SW480 (cell line): ENCODE measurements around the gene NUP210.
A peak's percentile ranks its signal among the peaks of the same experiment; 100 is the strongest.
"Not testable (repeated sequence)": the region's sequence is repeated elsewhere in the genome, so short reads cannot be mapped to it uniquely, and the experiment has no call there.

Source experiments
- DNase-seq: peaks from one replicate; pipeline ENCODE4 v3.0.0-alpha.2; 2016; ENCODE audit warnings: low spot score

NUP210 gene

DNA sequence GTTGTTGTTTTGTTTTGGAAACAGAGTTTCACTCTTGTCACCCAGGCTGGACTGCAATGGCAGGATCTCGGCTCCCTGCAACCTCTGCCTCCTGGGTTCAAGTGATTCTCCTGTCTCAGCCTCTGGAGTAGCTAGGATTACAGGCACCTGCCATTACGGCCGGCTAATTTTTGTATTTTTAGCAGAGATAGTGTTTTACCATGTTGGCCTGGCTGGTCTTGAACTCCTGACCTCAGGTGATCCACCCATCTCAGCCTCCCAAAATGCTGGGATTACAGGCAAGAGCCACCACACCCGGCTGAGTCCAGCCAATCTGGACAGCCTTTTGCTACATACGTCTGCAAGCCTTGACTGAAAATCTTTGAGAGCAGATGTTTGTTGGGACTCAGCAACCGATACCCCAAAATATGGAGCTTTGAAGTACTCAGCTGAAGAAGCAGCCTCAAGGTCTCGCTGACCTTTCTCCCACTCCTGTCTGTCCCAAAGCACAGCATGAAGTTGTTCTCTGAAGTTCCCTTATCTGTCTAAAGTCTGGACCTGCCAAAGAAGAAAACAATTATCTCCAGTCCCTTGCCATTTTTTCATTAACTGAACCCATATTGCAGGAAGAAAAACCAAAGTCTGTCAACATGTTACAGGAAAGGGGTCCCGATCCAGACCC, 9.6 kb upstream of the NUP210 start:
- no peak for DNase-seq

DNA sequence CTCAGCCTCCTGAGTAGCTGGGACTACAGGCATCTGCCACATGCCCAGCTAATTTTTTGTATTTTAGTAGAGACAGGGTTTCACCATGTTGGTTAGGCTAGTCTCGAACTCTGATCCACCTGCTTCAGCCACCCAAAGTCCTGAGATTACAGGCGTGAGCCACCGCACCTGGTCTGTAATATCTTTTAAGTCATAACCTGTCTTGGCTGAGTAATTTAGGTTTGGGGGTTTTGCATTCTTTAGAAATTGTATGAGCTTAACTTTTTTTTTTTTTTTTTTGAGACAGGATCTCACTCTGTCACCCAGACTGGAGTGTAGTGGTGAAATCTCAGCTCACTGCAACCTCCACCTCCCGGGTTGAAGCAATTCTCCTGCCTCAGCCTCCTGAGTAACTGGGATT, 8.6 kb upstream of the NUP210 start:
- not testable (repeated sequence) for DNase-seq

DNA sequence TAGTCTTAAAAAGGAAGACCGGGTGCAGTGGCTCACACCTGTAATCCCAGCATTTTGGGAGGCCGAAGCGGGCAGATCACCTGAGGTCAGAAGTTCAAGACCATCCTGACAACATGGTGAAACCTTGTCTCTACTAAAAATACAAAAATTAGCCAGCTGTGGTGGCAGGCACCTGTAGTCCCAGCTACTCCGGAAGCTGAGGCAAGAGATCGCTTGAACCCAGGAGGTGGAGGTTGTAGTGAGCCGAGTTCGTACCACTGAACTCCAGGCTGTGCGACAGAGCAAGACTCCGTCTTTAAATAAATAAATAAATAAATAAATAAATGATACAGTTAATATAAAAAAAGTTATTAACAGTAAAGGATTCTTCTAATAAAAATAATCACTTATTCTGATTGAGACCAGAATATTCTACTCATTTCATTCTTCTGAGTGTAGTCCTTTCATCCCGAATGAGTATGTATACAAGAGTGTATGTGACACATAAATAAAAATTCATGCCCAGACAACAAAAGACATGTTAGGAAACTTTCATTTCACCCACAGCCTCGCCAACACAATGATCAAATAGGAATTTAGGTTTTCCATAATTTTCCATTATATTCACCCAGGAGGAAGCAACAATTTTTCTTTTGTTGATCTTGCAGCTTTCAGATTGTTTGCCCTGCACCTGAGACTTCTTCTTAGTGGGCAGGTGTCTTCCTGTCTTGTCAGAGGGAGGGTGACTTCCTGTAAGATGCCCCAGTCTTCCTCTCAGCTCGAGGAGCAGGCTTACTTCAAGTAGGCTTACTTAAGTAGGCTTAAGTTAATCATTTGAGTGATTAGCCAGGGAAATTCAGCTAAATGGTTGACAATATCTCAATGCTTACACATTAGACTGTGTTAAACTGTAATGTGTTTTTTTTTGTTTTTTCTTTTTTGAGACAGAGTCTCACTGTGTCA, 7.8 kb upstream of the NUP210 start:
- no peak for DNase-seq

DNA sequence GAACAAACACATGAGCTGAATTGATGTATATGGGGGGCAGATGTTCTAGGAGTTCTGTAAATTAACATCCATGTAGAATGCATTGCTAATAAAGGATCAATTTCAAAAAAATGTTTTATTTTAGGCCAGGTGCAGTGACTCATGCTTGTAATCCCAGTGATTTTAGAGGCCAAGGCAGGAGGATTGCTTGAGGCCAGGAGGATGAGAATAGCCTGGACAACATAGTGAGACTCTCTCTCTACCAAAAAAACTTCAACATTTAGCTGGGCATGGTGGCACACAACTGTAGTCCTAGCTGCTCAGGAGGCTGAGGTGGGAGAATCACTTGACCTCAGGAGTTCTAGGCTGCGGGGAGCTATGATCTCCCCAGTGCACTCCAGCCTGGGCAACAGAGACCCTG, 6.5 kb upstream of the NUP210 start:
- no peak for DNase-seq

DNA sequence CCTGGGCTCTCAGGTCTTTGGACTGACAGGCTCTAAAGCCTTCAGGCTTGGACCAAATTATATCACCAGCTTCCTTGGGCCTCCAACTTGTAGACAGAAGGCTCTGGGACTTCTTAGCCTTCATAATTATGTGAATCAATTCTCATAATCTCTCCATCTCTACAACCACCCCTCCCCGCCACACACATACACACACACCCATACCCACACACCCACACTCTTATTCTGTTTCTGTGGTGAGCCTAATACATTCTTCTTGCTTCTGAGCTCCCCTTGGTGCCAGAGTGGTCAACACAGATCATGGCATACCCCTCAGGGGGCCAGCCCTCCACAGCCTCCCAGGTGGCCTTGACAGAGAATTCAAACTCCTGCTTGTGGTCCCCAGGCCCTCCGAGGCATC, 5.6 kb upstream of the NUP210 start:
- no peak for DNase-seq

DNA sequence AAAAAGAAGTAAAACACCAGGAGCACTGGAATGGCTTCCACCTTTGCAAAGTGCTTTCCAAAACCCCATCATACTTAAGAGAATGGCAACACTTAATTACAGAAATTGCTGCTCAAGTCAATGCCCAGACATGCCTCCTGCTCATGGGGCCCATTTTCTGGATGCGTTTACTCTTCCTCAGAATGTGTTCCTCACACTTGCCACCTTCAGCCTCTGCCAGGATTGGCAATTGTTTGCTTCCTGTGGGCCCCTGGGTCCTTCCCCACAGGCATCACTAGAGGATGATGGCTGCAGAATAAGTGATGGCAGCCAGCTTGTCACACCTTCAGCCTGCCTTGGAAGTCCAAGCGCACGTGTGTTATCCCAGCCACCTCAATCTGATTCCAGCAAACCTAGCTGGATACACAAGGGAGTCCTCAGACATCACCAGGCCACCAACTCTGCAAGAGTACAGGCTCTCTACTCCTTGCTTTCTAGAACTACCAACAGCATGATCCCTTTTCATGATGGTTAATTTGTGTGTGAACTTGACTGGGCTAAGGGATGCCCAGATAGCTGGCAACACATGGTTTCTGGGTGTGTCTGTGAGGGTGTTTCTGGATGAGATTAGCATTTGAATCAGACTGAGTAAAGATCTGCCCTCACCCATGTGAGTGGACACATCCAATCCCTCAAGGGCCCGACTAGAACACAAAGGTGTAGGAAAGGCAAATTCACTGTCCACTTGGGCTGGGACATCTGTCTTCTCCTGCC, 4.9 kb upstream of the NUP210 start:
- DNase-seq, result no peak

DNA sequence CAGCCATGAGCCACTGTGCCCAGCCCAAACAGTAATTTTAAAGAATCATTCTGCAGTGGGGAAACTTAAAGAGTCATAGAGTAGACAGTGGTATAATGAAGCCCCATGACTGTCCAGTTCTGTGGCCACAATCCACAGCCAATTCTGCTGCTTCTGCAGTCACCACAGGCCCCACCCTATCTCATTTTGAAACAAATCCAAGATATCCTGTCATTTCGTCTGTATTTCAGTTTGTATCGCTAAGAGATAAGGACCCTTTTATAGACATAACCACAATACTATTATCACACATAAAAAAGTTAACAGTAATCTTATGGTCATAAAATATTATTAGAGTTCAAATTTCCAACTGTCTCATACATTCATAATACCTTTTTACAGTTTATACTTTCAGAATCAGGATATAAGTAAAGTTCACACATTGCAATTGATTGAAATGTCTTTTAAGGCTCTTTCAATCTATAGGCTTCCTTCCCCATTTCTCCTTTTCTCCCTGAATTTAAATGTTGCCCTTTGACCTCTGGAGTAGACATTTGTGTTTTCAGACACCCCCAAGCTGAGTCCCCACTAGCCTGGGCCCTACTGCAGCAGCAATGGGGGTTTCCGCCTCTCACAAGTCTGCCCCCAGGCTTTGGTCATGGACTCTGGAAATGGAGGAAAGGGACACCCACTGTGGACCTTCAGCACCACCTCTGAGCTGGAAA, 4.2 kb upstream of the NUP210 start:
- DNase-seq, result no peak

DNA sequence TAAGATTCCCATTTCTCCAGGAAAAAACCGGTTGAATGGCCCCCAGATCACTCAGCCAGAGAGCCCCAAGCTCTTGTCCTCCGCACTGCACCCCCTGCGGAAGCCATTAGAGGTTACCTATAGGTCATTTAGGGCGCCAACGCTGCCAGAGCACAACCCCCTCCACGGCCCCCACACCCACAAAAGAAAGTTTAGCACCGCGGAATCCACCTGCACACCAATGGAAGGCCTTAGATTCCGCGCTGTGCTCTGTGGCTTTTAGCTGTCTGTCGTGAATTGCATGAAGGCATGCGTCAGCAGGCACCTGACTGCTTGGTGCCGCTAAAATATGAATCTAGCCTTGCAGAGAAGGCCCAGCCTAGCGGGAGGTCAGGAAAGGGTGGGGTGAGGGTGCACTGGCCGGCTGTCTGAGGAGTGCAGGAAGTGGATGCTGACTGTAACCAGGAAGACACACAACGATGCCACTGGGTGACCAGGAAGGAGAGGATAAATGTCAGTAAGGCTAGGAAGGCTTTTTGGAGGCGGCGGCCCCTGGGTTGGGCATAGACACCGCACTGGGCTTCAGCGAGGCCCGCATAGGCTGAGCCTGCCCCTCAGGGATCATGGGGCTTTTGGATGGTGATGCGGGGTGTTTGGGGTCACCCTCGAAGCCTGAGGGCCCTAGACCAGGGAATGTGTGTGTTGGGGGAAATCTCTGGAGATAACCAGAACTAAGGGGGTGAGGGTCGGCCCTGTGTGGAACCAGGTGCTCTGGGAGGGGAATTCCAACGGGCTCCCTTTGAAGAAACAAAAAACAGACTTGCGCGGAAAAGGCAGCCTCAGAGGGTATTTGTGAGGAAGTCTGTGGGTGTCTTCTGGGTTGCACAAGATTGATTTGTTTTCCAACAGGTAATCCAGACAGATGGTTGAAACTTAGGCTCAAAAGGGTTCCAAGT, 976 bp upstream of the NUP210 start:
- DNase-seq, result peak; percentile 77

DNA sequence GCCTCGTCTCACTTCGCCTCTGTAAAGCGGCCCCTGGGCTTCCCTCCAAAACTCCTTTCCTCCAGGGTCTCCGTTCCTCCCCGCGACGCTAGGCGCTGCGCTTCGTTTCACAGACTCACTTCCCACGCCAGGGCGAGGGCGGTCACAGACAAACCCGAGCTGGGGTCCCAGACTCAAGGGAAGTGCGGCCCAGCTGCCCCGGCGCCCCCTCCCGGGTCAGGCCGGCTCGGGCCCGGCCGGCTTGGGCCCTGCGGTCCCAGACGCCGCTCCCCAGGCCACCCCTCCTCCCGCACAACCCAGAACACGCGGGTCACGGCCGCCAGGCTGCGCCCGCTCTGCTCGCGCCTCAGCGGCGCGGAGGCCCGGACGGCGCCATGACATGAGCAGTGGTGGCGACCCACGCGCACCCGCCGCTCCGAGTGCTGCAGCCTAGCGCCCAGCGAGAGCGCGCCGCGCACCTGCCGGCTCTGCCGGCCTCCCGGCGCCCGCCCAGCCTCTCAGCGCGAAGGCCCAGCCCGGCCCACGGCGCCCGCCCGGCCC, 547 bp downstream of the NUP210 start:
- DNase-seq, result peak; percentile 38

DNA sequence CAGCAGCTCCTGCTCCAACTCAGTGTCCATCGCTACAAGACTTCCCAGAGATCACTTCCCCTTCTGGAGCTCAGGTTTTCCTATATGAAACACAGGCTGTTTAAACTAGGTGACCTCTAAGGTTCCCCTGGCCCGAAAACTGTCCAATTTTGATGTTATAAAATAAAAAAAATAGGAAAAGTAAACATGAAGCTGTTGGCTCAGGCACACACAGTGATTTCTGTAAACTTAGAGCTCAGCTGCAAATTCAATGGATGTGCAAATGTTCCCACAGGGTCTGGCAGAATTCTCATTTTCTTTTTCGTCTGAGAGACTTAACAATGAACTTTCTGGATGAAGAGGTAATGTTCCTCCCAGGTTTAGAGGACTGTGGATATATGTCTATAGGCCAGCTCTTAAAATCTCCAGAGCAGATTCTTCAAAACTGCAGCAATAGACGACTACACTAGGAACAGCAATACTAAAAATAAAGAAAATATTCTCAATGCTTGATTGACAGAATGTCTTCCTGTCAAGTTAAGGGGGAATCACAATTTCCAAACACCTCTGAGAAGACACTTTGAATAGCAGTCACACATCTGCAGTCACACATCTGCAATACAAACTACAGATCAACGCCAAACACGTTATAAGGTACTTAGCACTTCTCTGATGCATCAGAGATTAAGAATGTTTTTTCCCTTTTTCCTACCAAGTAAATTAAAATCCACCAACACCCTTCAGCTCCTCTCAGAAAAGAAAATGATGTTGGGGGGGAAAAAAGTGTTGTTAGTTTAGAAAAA, 2.8 kb downstream of the NUP210 start:
- DNase-seq, result no peak

DNA sequence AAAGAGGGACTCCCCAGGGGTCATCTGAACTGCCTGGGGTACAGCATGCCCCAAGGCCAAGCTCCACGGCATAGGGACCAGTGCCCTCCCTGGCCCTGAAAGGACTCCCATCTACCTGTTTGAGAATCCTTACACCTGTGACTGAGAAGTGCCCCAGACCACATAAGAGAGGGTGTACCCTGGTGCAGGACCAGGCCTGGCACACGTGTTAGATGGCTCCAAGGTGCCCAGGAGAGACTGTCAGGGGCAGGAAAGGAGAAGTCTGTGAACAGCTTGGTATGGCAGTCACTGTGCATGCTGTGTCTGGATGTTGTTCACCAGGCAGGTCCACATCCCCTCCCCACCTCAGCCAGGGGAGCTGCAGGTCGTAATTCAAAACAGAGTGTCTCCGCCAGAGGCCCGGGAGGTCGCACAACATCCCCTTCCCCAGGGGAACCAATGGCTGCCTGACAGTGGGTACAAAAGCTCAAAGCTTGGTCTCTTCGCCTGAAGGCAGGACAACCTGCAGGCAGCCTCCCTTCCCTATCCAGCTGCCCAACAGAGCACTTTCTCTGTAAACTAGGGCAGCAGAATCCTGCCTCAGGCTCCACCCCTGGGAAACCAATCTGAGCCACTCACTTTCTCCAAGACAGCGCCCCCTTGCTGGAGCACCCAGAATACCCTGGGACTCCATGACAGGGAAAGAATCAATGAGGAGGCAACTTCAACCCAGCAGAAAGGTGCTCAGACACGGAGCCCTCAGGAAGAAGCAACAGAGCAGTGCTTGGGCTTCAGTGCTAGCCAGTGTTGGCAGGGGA, 3.9 kb downstream of the NUP210 start:
- no peak for DNase-seq

DNA sequence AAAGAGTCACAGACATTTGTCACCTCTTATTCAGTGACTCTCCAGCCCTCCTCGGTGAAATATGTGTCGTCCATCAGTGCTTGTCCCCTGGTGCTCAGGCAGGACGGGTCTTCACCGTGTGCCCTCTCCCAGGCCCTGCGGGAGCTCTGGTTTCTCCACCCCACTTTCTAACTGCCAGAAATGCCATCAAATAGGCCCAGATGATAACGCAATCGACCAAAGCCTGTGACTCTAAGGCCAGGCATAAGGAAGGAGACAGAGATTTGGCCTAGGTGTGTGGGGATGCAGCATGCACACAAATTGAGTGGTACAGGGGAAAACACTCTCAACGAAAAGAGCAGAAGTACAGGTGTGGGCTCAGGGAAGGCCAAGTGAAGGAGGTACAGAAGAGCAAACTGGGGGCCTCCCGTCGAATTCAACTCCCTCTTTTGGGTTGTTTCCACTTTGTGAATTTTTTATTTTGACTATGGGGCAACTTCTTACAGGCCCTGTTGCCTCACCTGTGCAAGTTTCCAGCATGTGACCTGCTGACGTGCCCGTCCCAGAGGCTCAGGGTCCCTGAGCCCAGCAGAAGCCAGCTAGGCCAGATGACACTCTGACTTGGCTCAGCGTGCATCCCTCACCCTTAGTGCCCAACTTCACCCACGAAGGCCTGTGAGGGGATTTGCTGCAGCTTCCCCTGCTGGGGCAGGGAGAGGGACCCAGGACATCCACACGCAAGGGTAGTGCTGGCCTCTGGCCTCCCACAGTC, 4.7 kb downstream of the NUP210 start:
- DNase-seq, result no peak

DNA sequence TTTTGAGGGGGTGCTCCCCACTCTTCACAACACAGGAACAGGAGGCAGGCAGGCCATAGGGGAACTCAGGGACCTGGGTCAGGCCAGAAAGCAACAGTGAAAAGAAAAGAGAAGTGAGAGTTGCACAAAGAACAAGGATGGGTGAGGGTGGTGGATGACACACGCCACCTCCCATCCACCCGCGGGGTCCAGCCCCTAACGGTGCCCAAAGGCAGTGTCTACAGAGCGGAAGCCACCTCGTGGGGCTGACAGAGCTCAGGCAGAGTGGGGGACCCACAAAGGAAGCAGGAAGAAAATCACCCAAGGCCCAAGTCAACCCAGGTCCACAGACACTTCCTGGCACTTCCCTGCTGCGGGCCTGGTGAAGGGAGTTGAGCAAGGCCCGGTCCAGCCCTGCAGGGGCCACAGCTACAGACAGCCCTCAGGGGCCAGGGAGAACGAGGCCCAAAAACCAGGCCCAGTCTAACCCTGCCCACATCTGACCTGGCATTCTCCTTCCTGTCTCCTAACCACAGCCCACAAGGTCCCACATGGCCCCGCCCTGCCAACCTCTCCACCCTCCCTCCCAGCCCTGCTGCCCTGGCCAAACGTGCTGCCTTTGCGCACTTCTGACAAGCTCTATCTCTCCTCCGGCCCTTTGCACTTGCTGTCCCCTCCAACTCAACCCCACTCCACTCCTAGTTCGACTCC, 5.9 kb downstream of the NUP210 start:
- peak; percentile 60 for DNase-seq

DNA sequence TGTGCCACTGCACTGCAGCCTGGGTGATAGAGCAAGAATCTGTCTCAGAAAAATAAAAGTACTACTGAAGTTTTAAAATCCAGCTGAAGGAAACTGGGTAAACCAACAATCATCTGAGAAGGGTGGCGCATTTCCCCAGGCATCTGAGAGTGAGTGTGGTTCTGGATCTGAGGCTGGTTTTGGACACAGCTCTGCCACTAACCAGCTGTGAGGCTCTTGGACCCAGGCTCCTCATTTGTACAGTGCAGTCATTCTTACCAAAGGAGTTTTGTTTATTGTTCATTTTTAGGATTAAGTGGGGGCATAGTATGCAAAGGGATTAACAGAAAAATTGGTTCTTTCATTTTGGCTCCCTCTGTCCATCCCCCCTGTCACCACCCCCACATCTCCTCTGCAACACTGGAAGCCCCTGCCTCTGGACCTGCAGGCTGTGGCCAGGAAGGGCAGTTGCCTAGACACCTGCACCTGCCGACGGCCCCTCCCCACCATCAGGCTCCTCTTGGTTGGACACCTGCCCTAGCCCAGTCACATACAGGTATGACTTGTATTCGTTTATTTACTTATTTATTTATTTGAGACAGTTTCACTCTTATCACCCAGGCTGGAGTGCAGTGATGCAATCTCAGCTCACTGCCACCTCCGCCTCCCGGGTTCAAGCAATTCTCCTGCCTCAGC, 8.8 kb downstream of the NUP210 start:
- DNase-seq, result no peak

DNA sequence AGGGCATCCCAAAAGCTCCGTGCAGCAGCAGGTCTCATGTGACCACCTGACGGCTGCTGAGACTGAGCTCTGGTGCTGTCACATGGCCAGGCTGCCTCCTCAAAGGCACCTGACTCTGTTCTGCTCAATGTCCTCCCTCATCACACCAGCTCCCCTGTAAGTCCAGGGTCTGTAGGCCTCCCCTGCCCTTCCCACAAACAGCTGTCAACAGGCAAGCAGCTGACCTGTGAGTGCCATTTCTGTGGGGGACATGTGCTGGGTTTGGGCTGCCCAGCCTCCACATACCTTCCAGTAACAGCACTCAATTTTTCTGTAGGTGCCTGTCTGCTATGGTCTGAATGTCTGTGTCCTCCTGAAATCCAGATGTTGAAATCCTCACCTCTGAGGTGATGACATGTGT, 11.2 kb downstream of the NUP210 start:
- no peak for DNase-seq

DNA sequence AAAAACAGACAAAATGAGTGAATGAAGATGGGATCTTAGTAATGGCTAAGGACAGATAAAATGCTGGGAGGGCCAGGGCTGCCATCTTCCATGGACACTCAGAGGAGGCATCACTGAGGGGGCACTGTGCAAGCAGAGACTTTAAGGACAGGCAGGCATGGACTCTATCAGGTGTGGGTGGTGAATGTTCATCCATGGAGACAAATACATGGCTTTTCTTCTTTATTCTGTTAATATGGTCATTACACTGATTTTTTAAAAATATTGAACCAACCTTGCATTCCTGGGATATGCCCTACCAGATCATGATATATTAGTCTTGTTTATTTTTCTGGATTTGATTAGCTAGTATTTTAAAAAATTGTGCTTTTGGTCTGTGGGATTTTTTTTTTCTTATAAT, 12.2 kb downstream of the NUP210 start:
- DNase-seq, result no peak

DNA sequence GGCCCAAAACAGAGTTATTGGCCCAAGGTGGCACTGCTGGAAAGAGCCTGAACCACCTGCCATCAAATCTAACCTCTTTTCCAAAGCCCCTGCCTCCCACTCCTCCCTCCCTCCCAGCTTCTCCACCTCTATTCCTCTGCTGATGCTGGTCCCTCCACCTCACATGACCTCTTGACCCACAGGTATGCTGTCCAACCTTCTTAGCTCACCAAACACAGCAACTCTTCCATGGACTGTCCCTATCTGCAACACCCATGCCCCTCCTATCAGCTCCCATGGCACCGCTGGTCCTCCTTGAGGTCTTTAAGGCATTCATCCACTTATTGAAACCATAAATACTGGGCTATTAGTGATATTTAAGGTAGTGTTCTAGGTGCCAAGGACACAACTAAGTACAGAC, 12.6 kb downstream of the NUP210 start:
- no peak for DNase-seq
